Spleen (tissue), 7 donors: ENCODE measurements around the gene BRINP2.

Experiments used
- CTCF ChIP-seq, 11 experiments: fragments of 200-600 bp in 7 of 11; fragments of 450-650 bp in 4 of 11; sonication (generic) in 4 of 11; IDR thresholded peaks in 8 of 11; conservative IDR thresholded peaks in 3 of 11; 1 replicate in 7 of 11; 2 replicates in 4 of 11; pipeline versions ENCODE4 v1.4.0 to v1.8.0; 2016 to 2021; ENCODE audit warnings: antibody characterized with exemption in 11 of 11, inconsistent platforms in 4 of 11, mild to moderate bottlenecking in 1 of 11
- POLR2A ChIP-seq, 3 donors: fragments of 450-650 bp; IDR thresholded peaks; one replicate each; pipeline ENCODE4 v1.5.1; 2017; ENCODE audit warnings: antibody characterized with exemption in 3 of 3, mild to moderate bottlenecking in 1 of 3
- POLR2AphosphoS5 ChIP-seq, 3 donors: sonication (generic); formaldehyde crosslinking; IDR thresholded peaks; one replicate each; pipeline ENCODE4 v1.5.1; 2017; ENCODE audit warnings: antibody characterized with exemption in 3 of 3
- donor health status: DM: no; HTN: no; CAD: no; lungs with moderate emphysema.
- donor health status: DM: no; HTN: no; CAD: no.
- donor health status: DM: no; HTN: no; CAD: no.

GRCh38 chr1:177206831-177207355, 36.1 kb downstream of the BRINP2 start:
- no peak for TF ChIP-seq CTCF (IDR thresholded peaks at IDR 0.05 in 8 of 11, conservative IDR thresholded peaks at IDR 0.05 in 3 of 11)
- no peak for TF ChIP-seq POLR2AphosphoS5 (IDR thresholded peaks at IDR 0.05)
- no peak for TF ChIP-seq POLR2A (IDR thresholded peaks at IDR 0.05)
